ENCODE results near the gene DARS2.

Gene DARS2

GRCh38 chr1:173888749-173889148 is 64.3 kb downstream of the DARS2 start:
- DNase-seq: no peak

- no peak for DNase-seq
These were observed 65.4 kb downstream of the DARS2 start for GRCh38 chr1:173889885-173890284.

- no peak for DNase-seq
These were observed 69.1 kb downstream of the DARS2 start for GRCh38 chr1:173893611-173894010.

GRCh38 chr1:173894189-173894588 is 69.7 kb downstream of the DARS2 start:
- no peak for DNase-seq

GRCh38 chr1:173900427-173900826 is 76.0 kb downstream of the DARS2 start:
- no peak for DNase-seq

GRCh38 chr1:173900992-173901391 is 76.5 kb downstream of the DARS2 start:
- DNase-seq: no peak

- no peak for DNase-seq
These were observed 79.5 kb downstream of the DARS2 start for GRCh38 chr1:173903827-173904531.

Measured in fibroblast of skin of right quadriceps (primary cell).